GM21381 (cell line): ENCODE data around the gene SYF2.
A peak's percentile ranks its signal among the peaks of the same experiment; 100 is the strongest.
"Not testable (repeated sequence)": the region's sequence is repeated elsewhere in the genome, so short reads cannot be mapped to it uniquely, and the experiment has no call there.

Experiments
- ATAC-seq: cut with Tn5 transposase; IDR thresholded peaks from one replicate; pipeline ENCODE4 v1.9.1; 2021; ENCODE audit warnings: mild to moderate bottlenecking, moderate library complexity; ENCODE audit not compliant: unreplicated experiment

The SYF2 gene

DNA sequence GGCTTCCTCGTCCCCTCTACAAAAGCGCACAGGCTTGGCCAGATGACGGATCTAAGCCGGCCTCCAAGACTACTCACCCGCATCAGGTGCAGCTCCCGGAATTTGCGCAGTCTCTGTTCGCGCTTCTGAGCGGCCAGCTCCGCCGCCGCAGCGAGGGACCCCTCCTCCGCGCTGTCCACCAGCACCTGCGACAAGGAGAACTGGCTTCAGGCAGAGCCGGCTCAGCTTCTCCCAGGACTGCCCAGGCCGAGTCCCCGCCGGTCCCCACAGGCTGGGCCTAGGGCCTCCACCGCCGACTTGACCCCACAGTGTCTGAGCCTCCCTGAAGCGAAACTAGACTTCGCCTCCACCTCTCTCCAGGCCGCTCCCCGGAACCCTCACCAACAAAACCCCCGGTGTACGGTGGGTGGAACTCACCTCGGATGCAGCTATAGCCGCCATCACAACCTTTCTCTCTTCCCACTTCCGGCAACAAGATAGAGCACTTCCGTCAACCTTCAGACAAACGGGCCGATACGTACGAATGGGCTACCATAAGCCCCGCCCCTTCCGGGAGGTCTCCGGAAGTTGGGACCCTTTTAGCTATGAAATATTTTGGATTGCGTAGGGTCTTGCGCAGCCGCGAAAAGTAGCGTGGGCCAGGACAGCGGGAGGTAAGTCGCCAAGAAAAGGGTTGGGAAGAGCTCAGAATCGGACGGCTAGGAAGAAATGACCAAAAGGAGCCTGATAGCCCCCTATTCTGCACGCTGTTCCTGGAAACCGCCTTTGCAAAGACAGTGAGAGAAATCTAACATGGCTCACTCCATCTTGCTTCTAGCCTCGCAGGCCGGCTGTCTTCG lies at the start of gene SYF2:
Gene SYF2, minus strand, starts transcription at position 476 of the 839 bp plus-strand sequence. Its CDS starts 35 bp downstream, at position 441.
- ATAC-seq = peak; percentile 66

DNA sequence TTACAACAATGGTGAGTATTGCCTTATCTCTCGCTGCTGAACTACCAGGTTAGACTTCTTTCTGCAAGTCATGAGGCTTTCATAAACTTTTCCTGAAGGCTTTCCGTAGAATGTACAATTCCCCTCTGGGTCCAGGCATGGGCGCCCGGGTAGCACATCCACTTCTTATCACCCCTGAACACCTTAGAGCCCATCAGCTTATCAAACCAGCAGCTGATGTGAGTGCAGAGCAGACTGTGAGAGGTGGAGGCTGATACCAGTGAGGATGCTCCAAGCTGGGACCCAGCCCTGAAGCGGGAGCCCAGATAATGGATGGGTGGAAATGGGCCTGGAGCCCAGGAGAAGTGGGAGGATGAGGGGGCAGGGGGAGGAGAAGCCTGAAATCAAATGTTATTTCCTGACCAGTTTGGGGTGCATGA lies 47.4 kb upstream of the SYF2 start:
- ATAC-seq = not testable (repeated sequence)

DNA sequence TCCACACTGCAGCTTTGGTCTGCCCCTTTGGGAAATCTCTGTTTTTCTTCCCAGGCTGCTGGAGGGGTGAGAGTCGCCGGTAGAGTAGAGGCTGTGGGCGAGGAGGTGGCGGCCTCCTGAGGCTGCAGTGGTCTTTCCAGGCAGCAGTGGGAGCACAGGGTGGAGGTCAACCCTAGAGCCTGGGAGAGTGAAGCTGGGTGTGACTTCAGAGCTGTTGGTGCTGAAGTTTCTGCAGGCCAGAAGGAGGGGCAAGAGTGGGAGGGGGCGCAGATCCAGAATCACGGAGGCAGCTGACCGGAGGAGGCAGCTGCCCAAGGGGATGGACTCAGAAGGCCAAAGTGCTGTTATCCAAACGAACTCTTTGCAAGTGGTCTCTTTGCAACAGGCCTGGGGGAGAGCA lies 46.5 kb upstream of the SYF2 start:
- not testable (repeated sequence) for ATAC-seq

DNA sequence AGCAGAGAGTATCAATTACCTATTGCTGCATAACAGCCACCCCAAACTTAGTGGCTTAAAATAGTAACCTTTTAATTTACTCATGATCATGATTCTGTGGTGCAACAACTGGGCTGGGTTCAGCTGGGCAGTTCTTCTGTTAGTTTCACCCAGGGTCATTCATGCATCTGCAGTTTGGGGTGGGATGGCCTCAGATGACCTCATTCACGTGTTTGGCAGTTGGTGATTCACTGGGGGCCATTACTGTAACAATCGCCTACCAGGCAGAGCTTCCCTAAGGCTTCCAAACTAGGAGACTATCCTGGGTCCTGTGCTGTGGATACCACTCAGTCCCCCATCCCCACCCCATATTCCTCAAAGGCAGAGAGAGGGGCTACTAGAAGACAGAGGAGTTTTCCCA lies 46.1 kb upstream of the SYF2 start:
- ATAC-seq = not testable (repeated sequence)

DNA sequence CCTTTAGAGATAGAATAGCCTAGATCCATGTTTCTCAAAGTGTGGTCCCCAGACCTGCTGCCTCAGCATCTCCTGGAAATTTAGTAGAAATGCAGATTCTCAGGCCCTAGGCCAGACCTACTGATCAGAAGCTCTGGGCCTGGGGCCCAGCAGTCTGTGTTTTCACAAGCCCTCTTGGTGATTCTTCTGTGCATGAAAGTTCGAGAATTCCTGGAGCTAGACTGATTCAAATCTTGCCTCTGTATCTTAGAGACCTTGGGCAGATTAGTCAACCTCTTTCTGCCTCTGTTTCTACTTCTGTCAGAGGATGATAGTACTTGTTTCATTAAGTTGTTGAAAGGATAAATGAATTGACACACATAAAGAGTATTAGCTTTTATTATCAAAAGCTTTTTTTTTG lies 45.0 kb upstream of the SYF2 start:
- not testable (repeated sequence) for ATAC-seq

DNA sequence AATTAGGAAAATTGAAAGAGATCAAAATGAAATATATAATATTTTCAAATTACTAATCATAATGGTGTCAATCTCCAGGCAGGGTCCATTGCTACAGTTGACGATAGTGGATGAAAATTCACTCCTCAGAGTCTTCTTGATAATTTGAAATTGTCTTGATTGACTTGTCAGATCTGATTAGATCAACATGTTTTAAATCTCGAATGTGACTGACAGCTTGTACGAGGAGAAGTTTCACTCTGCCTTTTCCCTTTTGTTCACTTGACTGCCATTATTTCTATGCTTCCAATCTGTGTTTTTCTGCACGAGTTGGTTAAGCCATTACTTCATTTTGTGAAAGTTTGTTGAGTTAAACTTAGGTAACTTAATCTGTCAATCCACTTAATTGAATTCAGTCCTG lies 43.3 kb upstream of the SYF2 start:
- ATAC-seq = not testable (repeated sequence)

DNA sequence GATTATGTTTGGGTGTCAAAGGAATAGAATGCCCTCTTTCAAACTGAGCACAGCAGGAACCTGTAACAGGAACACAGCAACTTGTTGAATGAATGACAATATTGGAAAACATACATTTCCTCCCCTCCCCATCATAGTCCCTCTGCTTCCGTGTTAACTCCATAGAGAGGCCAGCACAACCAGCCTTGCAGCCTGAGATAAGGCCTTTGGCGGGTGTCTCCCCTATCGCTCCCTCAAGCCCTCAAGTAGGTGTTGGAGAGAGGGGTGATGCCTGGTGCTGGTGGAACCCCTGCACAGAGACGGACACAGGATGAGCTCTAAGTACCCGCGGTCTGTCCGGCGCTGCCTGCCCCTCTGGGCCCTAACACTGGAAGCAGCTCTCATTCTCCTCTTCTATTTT lies 39.9 kb upstream of the SYF2 start, which contains the start of gene RHD:
Gene RHD, plus strand, starts transcription at position 272 of the 400 bp plus-strand sequence. Its CDS starts 39 bp downstream, at position 311.
- not testable (repeated sequence) for ATAC-seq

DNA sequence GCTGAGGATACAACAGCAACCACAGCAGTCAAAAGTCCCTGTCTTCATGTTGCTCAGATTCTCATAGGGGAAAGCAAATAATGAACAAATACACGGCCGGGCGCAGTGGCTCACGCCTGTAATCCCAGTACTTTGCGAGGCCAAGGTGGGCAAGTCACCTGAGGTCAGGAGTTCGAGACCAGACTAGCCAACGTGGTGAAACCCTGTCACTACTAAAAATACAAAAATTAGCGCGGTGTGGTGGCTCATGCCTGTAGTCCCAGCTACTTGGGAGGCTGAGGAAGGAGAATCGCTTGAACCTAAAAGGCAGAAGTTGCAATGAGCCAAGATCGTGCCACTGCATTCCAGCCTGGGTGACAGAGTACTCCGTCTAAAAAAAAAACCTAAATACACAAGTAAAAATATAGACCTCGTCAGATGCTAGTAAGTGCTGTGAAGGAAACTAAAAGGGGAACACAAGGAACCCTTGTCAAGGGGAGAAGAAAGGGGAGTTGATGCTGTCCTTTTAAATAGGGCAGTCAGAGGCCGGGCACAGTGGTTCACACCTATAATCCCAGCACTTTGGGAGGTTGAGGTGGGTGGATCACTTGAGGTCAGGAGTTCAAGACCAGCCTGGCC lies 36.0 kb upstream of the SYF2 start:
- ATAC-seq = not testable (repeated sequence)

DNA sequence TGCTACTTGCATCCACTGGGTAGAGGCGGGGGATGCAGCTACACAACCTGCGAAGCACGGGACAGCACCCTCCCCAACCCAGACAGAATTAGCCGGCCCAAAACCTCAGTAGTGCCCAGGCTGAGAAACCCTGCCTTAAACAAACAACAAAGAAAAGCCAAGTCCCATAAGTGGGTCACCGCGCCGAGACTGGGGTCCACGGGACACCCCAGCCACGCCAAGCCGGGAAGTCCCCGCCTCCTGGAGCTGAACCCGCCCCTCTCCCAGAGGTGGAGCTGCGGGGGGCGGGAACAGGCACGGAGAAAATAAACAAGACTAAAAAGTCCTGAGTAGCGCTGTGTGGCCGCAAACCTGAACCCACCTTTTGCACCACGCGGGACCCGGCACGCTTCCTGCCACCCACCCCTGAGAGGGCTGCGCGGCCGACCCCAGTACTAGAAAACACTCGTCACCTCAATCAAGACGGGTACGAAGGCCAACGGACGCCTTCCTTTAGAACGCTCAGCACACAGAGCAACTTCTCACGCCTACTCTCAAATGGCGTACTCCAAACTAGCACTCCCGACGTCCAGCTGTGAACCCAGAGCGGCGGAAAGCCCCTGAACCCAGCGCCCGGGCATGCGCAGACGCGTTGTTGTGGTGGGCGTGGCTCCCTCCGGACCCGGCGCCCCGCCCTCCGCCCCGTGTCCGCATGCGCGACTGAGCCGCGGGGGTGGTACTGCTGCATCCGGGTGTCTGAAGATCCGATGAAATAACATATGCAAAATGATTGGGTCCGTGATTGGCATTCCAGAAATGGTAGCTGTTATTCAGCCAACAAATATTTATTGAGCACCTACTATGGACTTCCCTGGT lies 35.2 kb upstream of the SYF2 start:
- peak; percentile 70 for ATAC-seq

DNA sequence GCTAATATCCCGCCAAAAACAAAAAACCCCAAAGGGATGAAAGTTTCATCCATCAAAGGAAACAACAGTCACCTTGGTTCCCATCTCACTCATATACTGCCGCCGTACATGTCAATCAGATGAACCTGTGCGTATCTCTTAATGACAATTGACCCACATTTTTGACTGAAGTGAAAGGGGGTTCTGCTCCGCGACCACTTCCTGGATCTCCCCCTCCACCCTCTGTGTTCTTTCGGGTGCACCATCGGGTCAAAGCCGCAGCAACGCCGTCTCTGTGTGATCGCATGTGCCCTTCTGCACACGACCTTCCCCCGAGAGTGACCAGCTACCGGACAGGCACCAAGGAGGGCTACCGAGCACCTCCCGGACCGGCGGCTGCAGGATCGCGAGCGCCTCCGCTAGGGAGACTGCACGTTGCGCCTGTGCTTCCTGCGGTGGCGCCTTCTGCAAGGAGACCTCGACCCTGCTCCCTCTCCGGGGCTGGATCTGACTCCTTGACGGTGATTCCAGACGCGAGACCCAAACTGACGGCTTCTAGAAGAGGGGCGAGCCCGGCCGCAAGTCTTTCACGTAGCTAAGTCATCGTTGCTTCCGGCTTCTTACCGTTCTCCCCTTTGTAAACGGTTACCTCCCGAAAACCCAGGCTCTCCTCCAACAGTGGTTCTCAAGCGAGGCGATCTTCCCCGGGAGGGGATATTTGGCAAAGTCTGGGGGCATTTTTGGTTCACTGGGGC lies 34.4 kb upstream of the SYF2 start:
- ATAC-seq = not testable (repeated sequence)

DNA sequence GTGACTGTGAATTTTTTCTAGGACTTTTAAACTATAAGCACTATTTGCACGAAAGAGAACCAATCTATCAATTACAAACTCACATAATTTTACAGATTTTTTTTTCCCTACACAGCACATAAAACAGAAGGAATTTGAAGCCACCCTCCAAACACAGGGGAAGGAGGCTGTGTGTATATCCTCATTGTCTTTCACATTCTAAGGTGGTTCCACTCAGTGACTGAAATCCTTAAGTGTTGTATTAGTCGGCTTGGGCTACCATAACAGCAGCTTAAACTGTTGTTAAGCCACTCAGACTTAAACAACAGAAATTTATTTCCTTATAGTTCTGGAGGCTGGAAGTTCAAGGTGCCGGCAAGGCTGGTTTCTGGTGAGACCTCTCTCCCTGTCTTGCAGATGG lies 28.0 kb upstream of the SYF2 start:
- not testable (repeated sequence) for ATAC-seq

DNA sequence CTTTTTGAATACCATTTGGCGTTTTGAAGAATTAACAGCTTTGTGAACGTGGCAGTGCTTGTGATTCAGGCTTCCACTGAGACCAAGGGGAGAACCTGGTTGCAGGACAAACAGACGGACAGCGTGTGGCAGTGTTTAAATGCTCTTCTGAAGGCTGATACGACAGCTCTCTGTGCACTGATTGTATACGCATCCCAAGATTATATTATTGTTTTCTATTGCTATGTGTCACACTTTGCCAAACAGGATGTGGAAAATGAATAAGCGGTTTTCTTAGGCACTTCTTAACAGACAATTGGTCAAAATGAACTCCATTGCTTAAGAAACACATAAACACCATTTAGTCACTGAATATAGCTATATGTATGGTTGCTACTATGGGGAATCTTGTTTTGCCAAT lies 27.5 kb upstream of the SYF2 start:
- ATAC-seq = not testable (repeated sequence)

DNA sequence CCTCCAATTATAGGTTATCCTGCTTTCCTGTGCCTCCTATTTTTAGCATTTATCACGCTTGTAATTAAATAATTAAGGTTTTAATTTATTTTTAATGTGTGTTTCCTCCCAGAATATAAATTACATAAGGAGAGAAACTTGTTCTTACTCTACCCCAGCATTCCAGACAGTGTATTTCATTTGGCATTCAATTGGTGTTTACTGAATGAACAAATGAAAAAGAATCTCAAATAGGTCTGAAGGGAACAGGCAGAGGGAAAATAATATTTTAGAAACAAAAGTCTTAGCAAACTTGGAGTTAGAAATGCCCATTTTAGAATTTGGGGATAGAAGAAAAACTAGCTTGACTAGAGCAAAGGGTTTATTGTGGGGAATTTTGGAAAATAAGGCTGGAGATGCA lies 24.9 kb upstream of the SYF2 start:
- ATAC-seq = no peak

DNA sequence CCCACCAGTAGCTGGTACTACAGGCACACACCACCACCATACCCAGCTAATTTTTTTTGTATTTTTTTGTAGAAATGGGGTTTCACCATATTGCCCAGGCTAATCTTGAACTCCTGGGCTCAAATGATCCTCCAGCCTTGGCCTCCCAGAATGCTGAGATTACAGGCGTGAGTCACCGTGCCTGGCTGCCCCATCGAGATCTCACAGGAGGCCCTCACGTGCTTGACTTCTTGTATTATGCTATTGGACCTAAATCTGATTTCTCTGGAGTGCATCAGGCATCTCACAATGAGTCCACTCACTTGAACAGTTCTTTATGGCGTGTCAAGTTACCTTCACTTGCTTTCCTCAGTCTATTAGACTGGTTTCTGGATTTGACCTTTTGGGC lies 24.3 kb upstream of the SYF2 start:
- ATAC-seq = no peak

DNA sequence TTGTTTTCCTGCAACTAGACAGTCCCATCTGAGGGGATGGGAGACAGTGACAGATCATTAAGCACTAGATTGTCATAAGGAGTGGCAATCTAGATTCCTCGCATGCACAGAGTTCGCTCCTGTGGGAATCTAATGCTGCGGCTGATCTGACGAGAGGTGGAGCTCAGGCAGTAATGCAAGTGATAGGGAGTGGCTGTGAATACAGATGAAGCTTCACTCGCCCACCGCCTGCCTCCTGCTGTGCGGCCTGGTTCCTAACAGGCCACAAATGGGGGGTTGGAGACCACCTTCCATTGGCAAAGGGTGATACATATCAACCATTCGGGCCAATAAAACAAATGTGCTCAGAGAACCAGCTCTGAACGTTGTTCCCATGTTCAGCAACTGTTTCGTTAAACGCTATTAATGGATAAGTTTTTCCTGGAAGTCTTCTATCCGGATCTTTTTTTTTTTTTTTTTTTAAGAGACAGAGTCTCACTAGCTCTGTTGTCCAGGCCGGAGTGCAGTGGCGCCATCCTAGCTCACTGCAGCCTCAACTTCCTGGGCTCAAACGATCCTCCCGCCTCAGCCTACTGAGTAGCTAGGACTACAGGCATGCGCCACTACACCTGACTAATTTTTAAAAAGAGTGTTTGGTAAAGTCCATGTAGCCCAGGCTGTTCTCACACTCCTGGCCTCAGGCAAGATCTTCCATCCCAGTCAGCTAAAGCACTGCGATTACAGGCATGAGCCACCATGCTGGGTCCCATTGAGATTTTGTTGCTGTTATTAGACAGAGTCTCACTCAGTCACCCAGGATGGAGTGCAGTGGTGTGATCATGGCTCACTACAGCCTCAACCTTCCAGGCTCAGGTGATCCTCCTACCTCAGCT lies 23.6 kb upstream of the SYF2 start:
- ATAC-seq = no peak

DNA sequence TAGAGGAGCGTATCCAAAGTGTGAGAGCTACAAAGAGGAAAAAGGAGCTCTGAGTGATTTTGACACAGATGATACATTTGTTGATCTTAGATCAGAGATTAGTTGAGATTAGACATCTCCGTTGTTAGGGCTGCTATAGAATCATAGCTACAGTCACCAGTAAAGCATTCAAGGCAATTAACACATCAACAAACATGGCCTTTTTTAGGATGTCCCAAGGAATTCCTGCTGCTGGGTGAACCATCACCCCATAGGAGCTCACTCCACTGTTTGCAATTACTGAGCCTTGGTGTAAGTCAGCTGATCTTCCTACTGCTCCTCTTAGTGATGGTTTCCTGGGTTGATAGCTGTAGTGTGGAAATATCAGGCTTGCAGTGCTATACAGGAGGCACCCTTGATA lies 21.6 kb upstream of the SYF2 start:
- no peak for ATAC-seq

DNA sequence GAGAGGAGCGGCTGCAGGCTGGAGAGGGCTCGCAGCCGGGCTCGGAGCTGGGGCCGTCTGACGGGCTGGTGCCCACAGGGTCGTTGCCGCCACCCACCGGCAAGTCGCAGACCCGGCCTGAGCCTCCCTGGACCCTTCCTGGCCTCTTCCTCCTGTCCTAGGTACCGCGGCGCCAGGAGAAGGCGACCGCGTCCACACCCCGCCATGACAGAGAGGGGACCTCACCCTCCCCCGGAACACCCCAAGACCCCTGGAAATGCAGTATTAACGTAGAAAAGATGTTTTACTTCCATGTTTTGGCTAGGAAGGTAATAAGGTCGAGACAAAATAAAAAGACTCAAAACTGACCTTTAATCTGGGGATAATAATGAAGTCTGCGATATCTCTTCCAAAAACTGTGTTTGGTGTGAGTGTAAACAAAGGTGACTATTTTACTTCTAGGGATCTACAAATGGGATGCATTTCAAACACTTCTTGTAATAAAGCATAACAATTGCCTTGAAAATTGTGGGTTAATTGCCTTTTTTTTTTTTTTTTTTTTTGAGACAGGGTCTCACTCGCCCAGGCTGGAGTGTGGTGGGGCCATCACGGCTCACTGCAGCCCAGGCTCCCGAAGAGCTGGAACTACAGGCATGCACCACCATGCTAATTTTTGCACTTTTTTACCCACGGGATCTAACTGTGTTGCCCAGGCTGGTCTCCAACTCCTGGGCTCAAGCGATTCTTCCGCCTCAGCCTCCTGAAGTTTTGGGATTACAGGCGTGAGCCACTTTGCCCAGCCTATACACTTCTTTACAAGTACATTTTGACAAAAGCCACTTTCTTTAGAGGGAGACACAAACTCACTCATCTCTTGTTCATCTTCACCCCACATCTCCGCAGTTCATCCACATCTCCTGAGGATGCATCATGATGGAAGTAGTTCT lies 15.8 kb upstream of the SYF2 start:
- peak; percentile 36 for ATAC-seq

DNA sequence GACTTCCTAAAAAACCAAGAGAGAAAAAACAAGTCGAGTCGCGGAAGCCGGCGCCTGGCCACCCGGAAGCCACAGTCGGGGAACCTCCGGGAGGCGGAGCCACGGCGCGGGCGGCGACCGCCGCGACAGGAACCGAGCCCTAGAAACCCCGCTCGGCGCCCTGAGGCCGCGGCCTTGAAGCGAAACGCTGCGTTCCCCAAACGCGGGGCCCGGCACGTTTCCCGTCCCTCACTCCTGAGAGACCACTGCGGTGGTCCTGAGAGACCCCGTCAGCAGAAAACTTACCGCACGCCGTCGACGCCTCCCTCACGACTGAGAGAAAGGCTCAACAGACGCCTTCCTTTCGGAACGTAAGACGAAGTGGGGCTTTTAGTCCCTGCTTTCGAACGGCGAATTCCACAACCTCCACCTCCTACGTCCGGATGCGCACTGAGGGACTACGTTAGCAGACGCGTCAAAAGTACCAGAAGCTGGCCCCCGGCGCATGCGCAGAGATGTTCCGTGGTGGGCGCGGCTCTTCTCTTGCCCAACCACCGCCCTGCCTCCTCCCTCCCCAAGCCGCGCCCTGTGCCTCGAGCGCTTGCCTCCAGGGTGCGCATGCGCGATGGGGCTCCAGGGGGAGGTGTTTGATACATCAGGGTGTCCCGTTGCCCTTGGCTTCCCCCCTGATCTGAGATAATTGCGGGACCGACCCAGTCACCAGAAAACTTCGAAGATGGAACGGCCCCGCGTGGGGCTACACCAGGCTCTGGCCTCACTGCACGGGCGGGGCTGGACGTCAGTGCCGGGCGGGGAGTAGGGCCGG lies 14.9 kb upstream of the SYF2 start, which contains the start of gene RSRP1:
Gene RSRP1, minus strand, starts transcription at position 431 of the 805 bp plus-strand sequence. CDS start 491 bp downstream, outside the sequence.
- peak; percentile 80 for ATAC-seq
